Measurements from ENCODE around the gene AP2S1.
A peak's percentile ranks its signal among the peaks of the same experiment; 100 is the strongest.

The AP2S1 gene

DNA sequence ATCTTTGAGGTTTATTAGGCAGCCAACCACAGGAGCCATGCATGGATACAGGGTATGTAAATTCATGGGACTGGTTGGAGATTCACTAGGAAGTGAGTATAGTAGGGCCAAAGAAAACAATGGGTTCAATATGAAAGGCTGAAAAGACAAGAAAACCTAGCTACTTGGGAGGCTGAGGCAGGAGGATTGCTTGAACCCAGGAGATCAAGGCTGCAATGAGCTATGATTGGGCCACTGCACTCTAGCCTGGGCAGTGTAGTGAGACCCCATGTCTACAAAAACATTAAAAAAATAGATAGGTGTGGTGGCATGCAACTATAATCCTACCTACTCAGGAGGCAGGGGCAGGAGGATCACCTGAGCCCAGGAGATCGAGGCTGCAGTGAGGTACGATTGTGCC is 51.9 kb downstream of the AP2S1 start:
- Histone ChIP-seq H3K9me3 (ENCODE audit: control insufficient read depth, low read length) (no peaks in the 10 kb centered on the region), H3K36me3 (ENCODE audit: control insufficient read depth, insufficient read depth, low read length) (no peaks in the 10 kb centered on the region), H3K4me1 (ENCODE audit: control insufficient read depth, insufficient read depth, low read length, poor library complexity, severe bottlenecking) (peaks cover 3% of the 10 kb centered on the region), H3K27ac (ENCODE audit: low read depth, low read length, severe bottlenecking) (no peak overlapping the region), H3K4me3 (ENCODE audit: extremely low read depth, insufficient read depth, low read length, poor library complexity, severe bottlenecking) (no peak overlapping the region)
- no CpG with 5 or more reads among the region's 2 CpGs for WGBS, 2 experiments (ENCODE audit: insufficient coverage in 2 of 2)

DNA sequence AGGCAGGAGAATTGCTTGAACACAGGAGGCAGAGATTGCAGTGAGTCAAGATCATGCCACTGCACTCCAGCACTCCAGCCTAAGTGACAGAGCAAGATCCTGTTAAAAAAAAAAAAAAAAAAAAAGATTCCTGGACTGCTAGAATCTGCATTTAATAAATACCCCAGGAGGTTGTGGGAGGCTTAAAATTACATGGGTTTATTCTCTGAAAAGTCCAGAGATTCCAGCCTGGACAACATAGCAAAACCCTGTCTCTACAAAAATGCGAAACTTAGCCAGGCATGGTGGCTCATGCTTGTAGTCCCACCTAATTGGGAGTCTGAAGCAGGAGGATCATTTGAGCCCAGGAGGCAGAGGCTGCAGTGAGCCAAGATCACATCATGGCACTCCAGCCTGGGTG is 52.8 kb downstream of the AP2S1 start:
- Histone ChIP-seq H3K4me1 (ENCODE audit: control insufficient read depth, insufficient read depth, low read length, poor library complexity, severe bottlenecking) (peaks cover 6% of the 10 kb centered on the region), H3K9me3 (ENCODE audit: control insufficient read depth, low read length) (no peaks in the 10 kb centered on the region), H3K36me3 (ENCODE audit: control insufficient read depth, insufficient read depth, low read length) (no peaks in the 10 kb centered on the region), H3K27ac (ENCODE audit: low read depth, low read length, severe bottlenecking) (no peak overlapping the region), H3K4me3 (ENCODE audit: extremely low read depth, insufficient read depth, low read length, poor library complexity, severe bottlenecking) (no peak overlapping the region)
- 100% methylated on average over 1 of the region's 1 CpG; no CpG with 5 or more reads in 1 of the 2 experiments for WGBS, 2 experiments (ENCODE audit: insufficient coverage in 2 of 2)

DNA sequence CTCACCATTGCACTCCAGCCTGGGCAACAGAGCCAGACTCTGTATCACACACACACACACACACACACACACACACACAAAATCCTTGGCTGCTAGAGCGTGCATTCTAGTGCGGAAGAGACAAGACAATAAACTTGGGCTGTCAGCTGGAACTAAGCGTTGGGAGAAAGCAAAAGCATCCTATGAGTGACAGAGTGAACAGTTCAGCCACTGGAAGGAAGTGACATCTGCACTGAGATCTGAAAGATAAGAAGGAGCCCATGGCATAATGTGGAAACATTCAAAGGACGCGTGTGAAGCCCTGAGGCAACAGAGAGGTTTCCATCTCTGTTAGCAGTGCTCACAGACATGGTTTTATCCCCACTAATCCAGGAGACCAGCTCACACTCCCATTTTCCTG is 58.7 kb downstream of the AP2S1 start:
- Histone ChIP-seq H3K4me3 (ENCODE audit: extremely low read depth, insufficient read depth, low read length, poor library complexity, severe bottlenecking) (no peak overlapping the region), H3K36me3 (ENCODE audit: control insufficient read depth, insufficient read depth, low read length) (no peaks in the 10 kb centered on the region), H3K4me1 (ENCODE audit: control insufficient read depth, insufficient read depth, low read length, poor library complexity, severe bottlenecking) (peaks cover 14% of the 10 kb centered on the region), H3K27ac (ENCODE audit: low read depth, low read length, severe bottlenecking) (peak overlapping the region; percentile 83), H3K9me3 (ENCODE audit: control insufficient read depth, low read length) (no peaks in the 10 kb centered on the region)
- 90 to 92% methylated on average over 3 to 5 of the region's 5 CpGs for WGBS, 2 experiments (ENCODE audit: insufficient coverage in 2 of 2)

DNA sequence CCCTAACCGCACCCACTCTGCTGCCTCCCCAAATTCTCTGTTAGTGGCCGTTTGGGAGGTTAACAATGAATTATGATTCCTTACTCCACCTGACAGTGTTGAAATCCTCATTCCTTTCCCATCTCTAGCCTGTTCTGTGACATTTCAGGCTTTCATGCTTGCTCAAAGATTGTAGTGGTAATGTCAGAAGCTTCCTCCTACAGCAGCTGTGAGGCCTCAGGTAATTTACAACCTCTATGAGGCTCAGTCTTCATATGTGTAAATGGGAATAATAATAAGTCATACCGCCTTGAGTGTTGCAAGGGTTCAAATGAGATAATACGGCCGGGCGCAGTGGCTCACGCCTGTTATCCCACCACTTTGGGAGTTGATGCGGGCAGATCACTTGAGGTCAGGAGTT is 61.3 kb downstream of the AP2S1 start:
- WGBS, 2 experiments (ENCODE audit: insufficient coverage in 2 of 2), result 88 to 96% methylated on average over 7 to 8 of the region's 8 CpGs
- H3K4me3 ChIP-seq (ENCODE audit: extremely low read depth, insufficient read depth, low read length, poor library complexity, severe bottlenecking), result no peak overlapping the region
- H3K27ac ChIP-seq (ENCODE audit: low read depth, low read length, severe bottlenecking), result no peak overlapping the region
- H3K9me3 ChIP-seq (ENCODE audit: control insufficient read depth, low read length), result no peaks in the 10 kb centered on the region
- H3K36me3 ChIP-seq (ENCODE audit: control insufficient read depth, insufficient read depth, low read length), result peaks cover 4% of the 10 kb centered on the region
- H3K4me1 ChIP-seq (ENCODE audit: control insufficient read depth, insufficient read depth, low read length, poor library complexity, severe bottlenecking), result peaks cover 12% of the 10 kb centered on the region

DNA sequence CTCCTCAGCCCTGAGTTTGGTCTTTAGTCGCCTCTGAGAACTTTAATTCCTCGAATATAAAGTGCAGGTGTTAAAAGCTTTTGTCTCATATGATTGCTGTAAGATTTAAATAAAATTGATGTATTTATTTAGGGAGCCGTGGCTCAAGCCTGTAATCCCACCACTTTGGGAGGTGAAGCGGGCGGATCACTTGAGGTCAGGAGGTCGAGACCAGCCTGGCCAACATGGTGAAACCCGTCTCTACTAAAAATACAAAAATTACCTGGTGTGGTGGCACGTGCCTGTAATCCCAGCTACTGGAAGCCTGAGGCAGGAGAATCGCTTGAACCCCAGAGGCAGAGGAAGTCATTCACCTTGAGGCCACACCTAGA is 61.7 kb downstream of the AP2S1 start:
- H3K4me1 ChIP-seq (ENCODE audit: control insufficient read depth, insufficient read depth, low read length, poor library complexity, severe bottlenecking), result peaks cover 16% of the 10 kb centered on the region
- peaks cover 8% of the 10 kb centered on the region for H3K36me3 ChIP-seq (ENCODE audit: control insufficient read depth, insufficient read depth, low read length)
- no peaks in the 10 kb centered on the region for H3K9me3 ChIP-seq (ENCODE audit: control insufficient read depth, low read length)
- no peak overlapping the region for H3K27ac ChIP-seq (ENCODE audit: low read depth, low read length, severe bottlenecking)
- WGBS, 2 experiments (ENCODE audit: insufficient coverage in 2 of 2), result 64 to 79% methylated on average over 8 of the region's 9 CpGs
- H3K4me3 ChIP-seq (ENCODE audit: extremely low read depth, insufficient read depth, low read length, poor library complexity, severe bottlenecking), result no peak overlapping the region

DNA sequence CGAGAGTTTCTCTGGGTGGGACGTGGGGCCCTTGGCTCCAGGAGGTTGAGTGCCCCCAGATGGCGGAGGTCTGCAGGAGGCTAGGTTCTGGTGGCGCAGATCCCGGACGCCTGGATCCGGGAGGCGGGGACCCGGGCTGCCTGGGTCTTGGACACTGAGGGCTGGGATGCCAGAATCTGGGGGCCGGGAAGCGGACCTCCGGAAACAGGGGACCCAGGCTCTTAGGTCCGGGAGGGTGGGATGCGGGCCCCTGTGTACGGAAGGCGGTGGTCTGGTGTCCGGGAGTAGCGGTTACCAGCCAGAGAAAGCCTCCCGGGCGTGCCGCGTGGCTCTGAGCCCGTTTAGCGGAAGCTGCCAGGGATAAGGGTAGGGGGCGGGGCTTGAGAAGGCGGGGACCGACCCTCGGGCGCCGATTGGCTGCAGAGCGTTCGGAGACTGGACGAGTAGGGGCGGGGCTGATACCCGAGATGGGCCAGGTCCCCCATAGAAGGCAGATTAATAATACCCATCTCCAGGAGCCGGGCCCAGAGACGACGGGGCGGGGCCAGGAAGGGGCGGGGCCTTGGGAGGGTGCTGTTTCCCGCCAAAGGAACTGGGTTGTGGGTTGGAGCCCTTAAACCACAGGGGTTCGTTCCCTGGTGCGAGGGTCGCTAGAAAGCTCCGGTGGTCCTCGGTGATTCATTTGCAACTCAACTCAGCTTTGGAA is 62.2 kb downstream of the AP2S1 start, which contains the start of gene SLC1A5:
SLC1A5 (minus strand) TSS at position 333 of the 706 bp plus-strand sequence. CDS start 629 bp downstream, outside the sequence.
- H3K9me3 ChIP-seq (ENCODE audit: control insufficient read depth, low read length), result no peaks in the 10 kb centered on the region
- H3K36me3 ChIP-seq (ENCODE audit: control insufficient read depth, insufficient read depth, low read length), result peaks cover 13% of the 10 kb centered on the region
- peak within 1 kb of the TSS; percentile 96 for H3K27ac ChIP-seq (ENCODE audit: low read depth, low read length, severe bottlenecking)
- H3K4me1 ChIP-seq (ENCODE audit: control insufficient read depth, insufficient read depth, low read length, poor library complexity, severe bottlenecking), result peaks cover 21% of the 10 kb centered on the region
- WGBS, 2 experiments (ENCODE audit: insufficient coverage in 2 of 2), result 1 to 2% methylated on average over 30 to 41 of the region's 46 CpGs
- H3K4me3 ChIP-seq (ENCODE audit: extremely low read depth, insufficient read depth, low read length, poor library complexity, severe bottlenecking), result peak within 1 kb of the TSS; percentile 93
